ENCODE measurements around the gene PLBD2.

PLBD2 gene

GRCh38 chr12:113387631-113388030, 29.2 kb downstream of the PLBD2 start:
- no peak for DNase-seq
- intact Hi-C loops (cut with DNase I) = no loop called here

- intact Hi-C loops (cut with DNase I) = no loop called here
- no peak for DNase-seq
Observed at GRCh38 chr12:113388351-113388750, 30.0 kb downstream of the PLBD2 start.

GRCh38 chr12:113390064-113391043, 32.0 kb downstream of the PLBD2 start:
- intact Hi-C loops (cut with DNase I) = no loop called here
- no peak for DNase-seq

- intact Hi-C loops (cut with DNase I) = no loop called here
- DNase-seq = no peak
Observed at GRCh38 chr12:113391145-113391544, 32.8 kb downstream of the PLBD2 start.

GRCh38 chr12:113391650-113392337, 33.4 kb downstream of the PLBD2 start:
- intact Hi-C loops (cut with DNase I) = no loop called here
- DNase-seq = no peak

GRCh38 chr12:113392520-113392919, 34.1 kb downstream of the PLBD2 start:
- no peak for DNase-seq
- intact Hi-C loops (cut with DNase I) = no loop called here

- peak in 12 of 42 donors; percentile 25 to 67 (median 44) for DNase-seq
Observed at GRCh38 chr12:113392988-113393579, 34.7 kb downstream of the PLBD2 start.

GRCh38 chr12:113393749-113394148, 35.4 kb downstream of the PLBD2 start:
- no peak for DNase-seq
- intact Hi-C loops (cut with DNase I) = no loop called here

More at GRCh38 chr12:113392988-113393579, 34.7 kb downstream of the PLBD2 start:
- intact Hi-C loops (cut with DNase I) = no loop called here

- intact Hi-C loops (cut with DNase I) = no loop called here
- DNase-seq = no peak
Observed at GRCh38 chr12:113395119-113395518, 36.7 kb downstream of the PLBD2 start.

- DNase-seq = no peak
- intact Hi-C loops (cut with DNase I) = no loop called here
Observed at GRCh38 chr12:113396200-113396599, 37.8 kb downstream of the PLBD2 start.

- DNase-seq = peak in 38 of 42 donors; percentile 12 to 88 (median 62)
- intact Hi-C loops (cut with DNase I) = no loop called here
Observed at GRCh38 chr12:113396828-113397496, 38.6 kb downstream of the PLBD2 start.

GRCh38 chr12:113397497-113398197, 39.3 kb downstream of the PLBD2 start:
- intact Hi-C loops (cut with DNase I) = no loop called here
- no peak for DNase-seq

GRCh38 chr12:113398346-113399290, 40.2 kb downstream of the PLBD2 start:
- DNase-seq = no peak
- intact Hi-C loops (cut with DNase I) = no loop called here

- no peak for DNase-seq
- intact Hi-C loops (cut with DNase I) = no loop called here
Observed at GRCh38 chr12:113399490-113399889, 41.1 kb downstream of the PLBD2 start.

- intact Hi-C loops (cut with DNase I) = no loop called here
- no peak for DNase-seq
Observed at GRCh38 chr12:113400362-113400761, 42.0 kb downstream of the PLBD2 start.

GRCh38 chr12:113401066-113402000, 42.9 kb downstream of the PLBD2 start:
- intact Hi-C loops (cut with DNase I) = no loop called here

More at GRCh38 chr12:113401066-113402000, 42.9 kb downstream of the PLBD2 start:
- no peak for DNase-seq
